ENCODE measurements around the gene CROCC2. TPM values are rescaled to one million over a fixed set of nuclear protein-coding genes. Genes with fewer than 3 reads are reported as not detected.

The CROCC2 gene
- 3.1 TPM for total RNA-seq (ENCODE audit: insufficient read depth, low replicate concordance)

DNA sequence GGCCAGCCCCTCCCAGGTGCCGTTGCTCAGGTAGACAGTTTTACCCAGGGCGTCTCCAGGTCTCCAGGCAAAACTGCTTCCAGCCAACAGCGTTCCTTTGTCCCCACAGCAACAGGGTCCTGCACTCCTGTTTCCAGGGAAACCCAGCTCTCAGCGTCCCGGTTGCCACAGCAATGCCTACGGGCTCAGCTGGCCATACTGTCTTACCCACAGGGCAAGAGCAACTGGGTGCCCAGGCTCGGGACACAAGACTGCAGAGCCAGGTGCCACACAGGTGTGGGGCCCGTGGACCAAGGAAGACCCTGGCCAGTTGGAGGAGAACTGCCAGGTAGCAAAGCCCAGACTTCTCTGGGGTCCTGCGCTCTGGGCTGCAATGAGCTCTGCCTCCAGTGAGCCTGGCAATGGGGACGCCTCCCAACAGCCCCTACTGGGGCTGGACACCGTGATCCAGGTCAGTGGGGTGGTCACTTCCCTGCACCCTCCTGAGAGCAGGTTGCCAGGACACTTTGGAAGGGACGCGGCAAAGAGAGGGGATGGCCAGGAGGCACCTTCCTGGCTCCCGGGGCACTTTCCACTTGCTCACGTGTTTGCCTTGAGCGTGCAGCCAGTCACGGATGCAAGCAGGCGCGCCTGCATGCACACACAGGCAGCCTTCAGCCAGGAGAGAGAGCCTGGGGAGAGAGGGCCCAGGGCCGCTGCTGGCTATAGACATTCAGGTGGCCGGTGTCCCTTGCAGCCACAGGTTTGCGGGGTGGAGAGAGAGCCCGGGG, at the start of gene CROCC2:
CROCC2 (plus strand) TSS at position 196 of the 770 bp plus-strand sequence; CDS start at position 374, 178 bp downstream.
- no peak for DNase-seq (ENCODE audit: low spot score)

- no peak for DNase-seq (ENCODE audit: low spot score)
Observed at GRCh38 chr2:240857039-240858008, 48.8 kb upstream of the CROCC2 start.

- DNase-seq (ENCODE audit: low spot score) = no peak
Observed at GRCh38 chr2:240858321-240858720, 47.8 kb upstream of the CROCC2 start.

DNA sequence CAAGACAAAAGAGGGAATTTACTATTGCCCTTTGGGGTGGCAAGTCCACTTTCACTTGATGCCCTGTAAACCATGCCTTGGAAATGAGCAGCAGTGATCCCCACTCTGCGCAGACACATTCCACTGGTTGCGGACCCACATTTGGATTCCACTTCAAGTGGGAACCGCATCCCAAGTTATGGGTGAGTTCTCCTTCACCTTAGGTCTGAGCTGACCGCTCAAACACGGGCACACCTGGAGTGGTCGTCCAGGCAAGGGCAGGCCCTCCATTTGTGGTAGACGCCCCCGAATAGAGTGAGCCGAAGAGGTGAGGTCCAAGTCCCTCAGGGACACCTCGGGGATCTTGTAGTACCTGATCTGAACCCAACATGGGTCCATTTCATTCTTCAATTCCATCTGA, 47.3 kb upstream of the CROCC2 start:
- DNase-seq (ENCODE audit: low spot score) = no peak

GRCh38 chr2:240861547-240861946, 44.6 kb upstream of the CROCC2 start:
- DNase-seq (ENCODE audit: low spot score) = no peak

DNA sequence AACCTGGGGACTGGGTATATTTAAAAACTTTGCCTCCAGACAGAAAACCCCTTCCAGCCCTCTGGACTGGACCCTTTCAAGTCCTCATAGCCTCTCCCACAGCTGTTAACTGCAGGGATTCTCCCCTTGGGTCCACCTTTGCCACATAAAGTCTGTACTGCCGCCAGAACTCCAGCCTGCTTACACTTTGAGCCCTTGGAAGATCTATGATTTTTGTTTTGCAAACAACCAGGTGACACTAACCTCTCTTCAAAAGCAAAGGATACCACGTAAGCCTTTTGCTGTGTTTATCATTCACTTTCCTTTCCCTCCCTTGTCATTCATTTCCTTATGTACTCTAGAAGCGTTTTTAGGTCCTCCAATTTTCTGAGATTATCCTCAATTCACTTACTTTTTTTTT, 41.7 kb upstream of the CROCC2 start:
- no peak for DNase-seq (ENCODE audit: low spot score)

DNA sequence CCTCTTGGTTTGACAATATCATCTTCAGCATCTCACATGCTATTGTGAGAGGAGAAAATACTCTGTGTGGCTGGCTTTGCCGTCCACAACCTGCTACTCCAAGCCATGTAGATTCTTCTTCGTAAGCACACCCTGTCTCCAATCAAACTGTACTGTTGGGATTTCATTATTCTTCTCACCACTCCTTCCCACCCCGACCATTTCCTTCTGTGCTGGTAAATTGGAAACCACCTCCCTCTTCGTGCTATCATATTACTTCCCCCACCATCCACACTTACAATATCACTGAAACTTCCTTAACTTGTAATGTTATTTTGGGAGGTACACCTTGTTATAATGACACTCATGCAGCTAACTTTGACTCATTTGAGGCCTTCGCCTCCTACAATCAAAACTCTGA, 40.7 kb upstream of the CROCC2 start:
- DNase-seq (ENCODE audit: low spot score) = no peak

- DNase-seq (ENCODE audit: low spot score) = no peak
Observed at GRCh38 chr2:240868286-240869108, 37.6 kb upstream of the CROCC2 start, which contains the start of gene AGXT. Gene AGXT, plus strand, starts transcription at chr2:240868824. Its CDS starts 42 bp downstream, at chr2:240868866.

- no peak for DNase-seq (ENCODE audit: low spot score)
Observed at GRCh38 chr2:240869109-240869955, 36.8 kb upstream of the CROCC2 start.

GRCh38 chr2:240869956-240870875, 35.9 kb upstream of the CROCC2 start:
- no peak for DNase-seq (ENCODE audit: low spot score)

DNA sequence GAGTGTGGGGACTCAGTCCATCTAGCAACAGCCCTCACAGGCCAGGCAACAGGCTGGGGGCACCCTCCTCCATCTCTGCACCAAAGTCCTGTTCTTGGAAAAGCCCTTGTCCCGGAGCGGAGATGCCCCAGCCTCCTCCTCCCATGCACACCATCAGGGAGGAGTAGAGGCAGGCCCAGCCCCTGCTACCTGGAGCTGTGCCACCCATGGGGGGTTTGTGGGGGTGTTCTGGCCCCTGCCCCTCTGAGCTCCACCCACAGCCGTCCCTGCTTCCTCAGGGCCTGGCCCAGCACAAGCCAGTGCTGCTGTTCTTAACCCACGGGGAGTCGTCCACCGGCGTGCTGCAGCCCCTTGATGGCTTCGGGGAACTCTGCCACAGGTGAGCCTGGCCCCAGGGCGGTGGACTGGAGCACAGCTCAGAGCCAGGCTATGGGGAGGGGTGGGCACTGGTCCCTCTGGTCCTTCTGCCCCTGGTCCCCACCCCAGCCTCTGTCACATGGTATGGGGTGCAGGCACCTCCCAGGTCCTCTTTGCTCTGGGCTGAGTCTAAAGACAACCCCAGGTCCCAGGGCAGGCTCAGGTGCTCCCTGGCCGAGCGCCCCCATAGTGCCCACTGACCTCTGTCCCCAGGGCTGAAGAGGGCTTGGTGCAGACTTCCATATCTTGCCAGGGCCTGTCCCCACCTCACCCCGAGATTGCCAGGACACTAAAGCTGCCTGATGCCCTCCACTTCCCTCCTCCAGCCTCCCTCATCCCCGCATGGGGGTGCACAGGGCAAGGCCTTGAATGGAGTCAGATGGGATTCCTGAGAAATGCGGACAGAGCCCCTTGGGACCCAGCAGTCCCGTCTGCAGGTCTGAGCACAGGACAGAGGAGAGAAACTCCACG, 34.8 kb upstream of the CROCC2 start:
- no peak for DNase-seq (ENCODE audit: low spot score)

DNA sequence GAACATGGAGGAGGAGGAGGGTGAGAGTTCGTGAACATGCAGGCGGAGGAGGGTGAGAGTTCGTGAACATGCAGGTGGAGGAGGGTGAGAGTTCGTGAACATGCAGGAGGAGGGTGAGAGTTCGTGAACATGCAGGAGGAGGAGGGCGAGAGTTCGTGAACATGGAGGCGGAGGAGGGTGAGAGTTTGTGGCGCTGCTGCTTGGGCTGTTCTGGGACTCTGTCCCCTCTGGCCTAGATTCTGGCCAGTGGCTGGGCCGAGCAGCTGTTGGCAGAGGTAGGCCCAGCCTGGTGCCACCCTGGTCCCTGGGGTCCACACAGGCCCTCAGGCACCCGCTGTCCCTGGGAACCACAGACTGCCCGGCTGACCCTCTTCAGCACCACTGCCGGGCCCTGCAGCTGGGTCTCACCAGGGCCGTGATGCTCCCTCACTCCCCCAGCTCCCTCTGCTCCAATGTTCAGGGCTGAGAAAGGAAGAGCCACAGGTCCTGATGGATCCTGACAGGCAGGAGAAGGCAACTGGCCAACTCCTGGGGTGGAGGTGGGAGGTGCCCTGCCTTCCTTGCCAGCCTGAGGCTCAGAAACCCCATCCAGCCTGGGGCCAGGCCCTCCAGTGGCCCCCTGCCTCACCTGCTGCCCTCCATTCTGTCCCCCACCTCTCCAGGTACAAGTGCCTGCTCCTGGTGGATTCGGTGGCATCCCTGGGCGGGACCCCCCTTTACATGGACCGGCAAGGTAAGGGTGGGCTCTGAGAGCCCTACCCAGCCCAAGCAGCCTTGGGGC, 33.6 kb upstream of the CROCC2 start:
- DNase-seq (ENCODE audit: low spot score) = no peak

DNA sequence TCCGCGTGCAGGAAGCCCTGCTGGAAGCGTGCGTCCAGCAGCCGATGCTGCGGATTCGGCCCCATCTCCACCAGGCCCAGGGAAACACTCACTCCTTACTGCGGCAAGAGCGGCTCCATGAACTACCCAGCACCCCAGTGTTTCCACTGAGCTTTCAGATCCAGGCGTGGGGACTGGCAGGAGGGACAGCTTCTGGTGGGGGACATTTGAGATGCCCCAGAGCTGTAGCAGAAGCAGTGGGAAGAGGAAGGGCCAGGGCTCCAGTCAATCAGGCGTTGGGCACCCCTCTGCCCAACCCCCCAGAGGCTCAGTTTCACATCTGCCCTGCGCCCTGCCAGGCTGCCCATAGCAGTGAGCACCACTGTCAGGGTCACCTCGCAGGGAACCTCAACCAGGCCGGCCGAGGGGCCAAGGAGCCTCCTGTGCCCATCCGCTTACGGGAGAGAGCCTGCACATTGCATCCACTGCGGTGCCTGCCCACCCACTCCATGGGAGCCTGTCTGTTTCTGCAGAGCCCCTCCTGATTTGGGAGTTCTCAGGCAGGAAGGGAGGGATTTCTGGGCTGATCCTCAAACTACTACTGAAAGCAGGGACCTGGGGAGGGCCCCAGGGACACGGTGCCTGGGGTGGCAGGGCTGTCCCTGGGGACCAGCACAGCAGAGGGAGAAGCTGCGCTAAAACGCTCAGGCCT, 32.9 kb upstream of the CROCC2 start:
- DNase-seq (ENCODE audit: low spot score) = no peak

- no peak for DNase-seq (ENCODE audit: low spot score)
Observed at GRCh38 chr2:240873805-240874714, 32.1 kb upstream of the CROCC2 start.

DNA sequence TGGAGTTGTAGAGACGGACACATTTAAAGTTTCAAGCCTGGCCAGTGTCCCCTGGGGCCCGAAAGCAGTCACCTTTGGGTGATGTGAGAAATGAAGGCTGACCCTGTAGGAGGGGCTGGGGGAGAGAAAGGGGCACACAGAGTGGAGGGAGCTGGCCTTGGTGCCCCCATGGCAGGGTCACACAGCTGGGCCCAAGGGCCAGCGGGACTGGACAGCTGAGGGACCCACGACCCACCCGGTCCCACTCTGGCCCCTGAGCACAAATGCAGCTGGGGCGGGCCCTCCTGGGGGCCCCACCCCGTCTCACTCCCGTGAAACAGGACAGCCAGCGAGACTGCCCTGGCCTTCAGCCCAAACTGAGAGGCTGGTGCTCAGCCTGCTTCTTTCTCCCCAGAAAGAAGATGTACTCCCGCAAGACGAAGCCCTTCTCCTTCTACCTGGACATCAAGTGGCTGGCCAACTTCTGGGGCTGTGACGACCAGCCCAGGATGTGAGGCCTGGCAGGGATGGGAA, 31.4 kb upstream of the CROCC2 start:
- DNase-seq (ENCODE audit: low spot score) = no peak
